OCI-LY1 (cell line): ENCODE measurements around the gene LRCH1.

Experiments used
- H2AFZ ChIP-seq: fragments of 200-600 bp; sonication (generic), shearing (Covaris generic); 2 replicates; pipeline ENCODE4 v1.6.0; 2014; ENCODE audit warnings: antibody characterized with exemption, mild to moderate bottlenecking, low read length
- H3F3A ChIP-seq: fragments of 200-600 bp; sonication (generic), shearing (Covaris generic); 2 replicates; pipeline ENCODE4 v1.6.0; 2014; ENCODE audit warnings: mild to moderate bottlenecking, antibody characterized with exemption, low read length, moderate library complexity; ENCODE audit not compliant: insufficient read depth
- H3K27ac ChIP-seq: fragments of 200-600 bp; sonication (generic); 2 replicates; pipeline ENCODE4 v1.5.1; 2014; ENCODE audit warnings: low read length, mixed run types, mild to moderate bottlenecking, low read depth; ENCODE audit not compliant: poor library complexity, severe bottlenecking
- H3K27me3 ChIP-seq: fragments of 200-600 bp; sonication (generic); 2 replicates; pipeline ENCODE4 v1.6.0; 2014; ENCODE audit warnings: antibody characterized with exemption, mild to moderate bottlenecking, low read length, moderate library complexity; ENCODE audit not compliant: insufficient read depth
- H3K36me3 ChIP-seq: fragments of 200-600 bp; sonication (generic); 2 replicates; pipeline ENCODE4 v1.6.1; 2014; ENCODE audit warnings: mild to moderate bottlenecking, antibody characterized with exemption, low read length, moderate library complexity, mixed read lengths; ENCODE audit not compliant: insufficient read depth
- H3K4me1 ChIP-seq: fragments of 200-600 bp; sonication (generic); 2 replicates; pipeline ENCODE4 v1.5.1; 2014; ENCODE audit warnings: mild to moderate bottlenecking, low read length, moderate library complexity; ENCODE audit not compliant: insufficient read depth, severe bottlenecking
- H3K4me2 ChIP-seq: fragments of 200-600 bp; sonication (generic), shearing (Covaris generic); 2 replicates; pipeline ENCODE4 v1.6.1; 2014; ENCODE audit warnings: low read length
- H3K4me3 ChIP-seq: fragments of 200-600 bp; sonication (generic); 2 replicates; pipeline ENCODE4 v1.5.1; 2014; ENCODE audit warnings: low read length, low read depth, mild to moderate bottlenecking, mixed read lengths; ENCODE audit not compliant: poor library complexity, severe bottlenecking
- H3K79me2 ChIP-seq: fragments of 200-600 bp; shearing (Covaris generic); 2 replicates; pipeline ENCODE4 v1.6.1; 2016; ENCODE audit warnings: mixed run types, low read length, mixed read lengths; ENCODE audit not compliant: insufficient read depth
- H3K9ac ChIP-seq: fragments of 200-600 bp; sonication (generic), shearing (Covaris generic); 2 replicates; pipeline ENCODE4 v1.6.1; 2014; ENCODE audit warnings: mild to moderate bottlenecking, low read length, mixed read lengths
- H3K9me2 ChIP-seq: fragments of 200-600 bp; sonication (generic), shearing (Covaris generic); 2 replicates; pipeline ENCODE4 v1.6.1; 2014; ENCODE audit warnings: low read depth, mild to moderate bottlenecking, low read length, mixed read lengths
- H3K9me3 ChIP-seq: fragments of 200-600 bp; shearing (Covaris generic); 2 replicates; pipeline ENCODE4 v1.6.1; 2014; ENCODE audit warnings: low read length, mixed read lengths
- H4K20me1 ChIP-seq: fragments of 200-600 bp; sonication (generic), shearing (Covaris generic); 2 replicates; pipeline ENCODE4 v1.6.0; 2016; ENCODE audit warnings: mild to moderate bottlenecking, low read length; ENCODE audit not compliant: insufficient read depth
- EZH2 ChIP-seq: fragments of 200-600 bp; sonication (generic), shearing (Covaris generic); IDR thresholded peaks from 2 replicates; pipeline ENCODE4 v1.8.0; 2017; ENCODE audit warnings: borderline replicate concordance, mixed run types, mild to moderate bottlenecking, antibody characterized with exemption, low read length, moderate library complexity, mixed read lengths
- TF ChIP-seq, protein P1 (sequence below): fragments of 200-600 bp; sonication (generic), shearing (Covaris generic); IDR thresholded peaks from 2 replicates; pipeline ENCODE4 v1.5.1; 2017; ENCODE audit warnings: mild to moderate bottlenecking, antibody characterized with exemption, low read length, moderate library complexity, mixed read lengths

The LRCH1 gene

GRCh38 chr13:46572752-46573431, 19.9 kb downstream of the LRCH1 start:
- H3K4me2 ChIP-seq, result no peak overlapping the region

DNA sequence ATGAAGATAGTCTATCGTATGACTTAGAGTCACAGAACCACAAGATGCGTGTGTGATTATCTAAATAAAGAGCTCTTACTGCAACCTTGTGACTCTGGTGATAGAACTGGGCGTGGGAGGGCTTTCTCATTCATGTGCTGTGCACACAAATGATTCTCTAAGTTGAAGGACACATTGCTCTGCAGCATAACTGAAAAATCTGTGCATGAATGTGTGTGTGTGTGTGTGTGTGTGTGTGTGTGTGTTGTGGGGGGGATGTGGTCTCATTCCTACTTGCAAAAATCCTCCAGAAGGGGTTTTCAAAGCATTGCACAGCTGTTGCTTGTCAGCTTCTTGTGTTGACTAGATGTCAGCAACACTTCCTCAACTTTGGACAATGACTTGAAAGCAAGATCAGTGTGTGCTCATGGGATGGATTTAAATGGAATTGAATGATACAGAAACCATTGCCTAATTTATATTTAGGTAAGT, 22.4 kb downstream of the LRCH1 start:
- H4K20me1 ChIP-seq, result peaks cover 3% of the 10 kb centered on the region; the same call in 1 of the 2 replicates
- no peaks in the 10 kb centered on the region for H3K9me3 ChIP-seq
- H3K79me2 ChIP-seq, result no peaks in the 10 kb centered on the region
- no peak overlapping the region for H3K4me2 ChIP-seq
- no peak overlapping the region for H3K9ac ChIP-seq
- H2AFZ ChIP-seq, result no peak overlapping the region
- no peaks in the 10 kb centered on the region for H3K27me3 ChIP-seq
- H3K4me3 ChIP-seq, result no peak overlapping the region
- TF ChIP-seq, protein P1, sequence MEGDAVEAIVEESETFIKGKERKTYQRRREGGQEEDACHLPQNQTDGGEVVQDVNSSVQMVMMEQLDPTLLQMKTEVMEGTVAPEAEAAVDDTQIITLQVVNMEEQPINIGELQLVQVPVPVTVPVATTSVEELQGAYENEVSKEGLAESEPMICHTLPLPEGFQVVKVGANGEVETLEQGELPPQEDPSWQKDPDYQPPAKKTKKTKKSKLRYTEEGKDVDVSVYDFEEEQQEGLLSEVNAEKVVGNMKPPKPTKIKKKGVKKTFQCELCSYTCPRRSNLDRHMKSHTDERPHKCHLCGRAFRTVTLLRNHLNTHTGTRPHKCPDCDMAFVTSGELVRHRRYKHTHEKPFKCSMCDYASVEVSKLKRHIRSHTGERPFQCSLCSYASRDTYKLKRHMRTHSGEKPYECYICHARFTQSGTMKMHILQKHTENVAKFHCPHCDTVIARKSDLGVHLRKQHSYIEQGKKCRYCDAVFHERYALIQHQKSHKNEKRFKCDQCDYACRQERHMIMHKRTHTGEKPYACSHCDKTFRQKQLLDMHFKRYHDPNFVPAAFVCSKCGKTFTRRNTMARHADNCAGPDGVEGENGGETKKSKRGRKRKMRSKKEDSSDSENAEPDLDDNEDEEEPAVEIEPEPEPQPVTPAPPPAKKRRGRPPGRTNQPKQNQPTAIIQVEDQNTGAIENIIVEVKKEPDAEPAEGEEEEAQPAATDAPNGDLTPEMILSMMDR, result no peak
- TF ChIP-seq EZH2, result no peak
- H3F3A ChIP-seq, result no peaks in the 10 kb centered on the region
- H3K27ac ChIP-seq, result no peak overlapping the region
- no peaks in the 10 kb centered on the region for H3K4me1 ChIP-seq
- H3K36me3 ChIP-seq, result peaks cover 4% of the 10 kb centered on the region; the same call in 1 of the 2 replicates
- no peaks in the 10 kb centered on the region for H3K9me2 ChIP-seq

More at GRCh38 chr13:46572752-46573431, 19.9 kb downstream of the LRCH1 start:
- no peak overlapping the region for H2AFZ ChIP-seq
- H3K27ac ChIP-seq, result no peak overlapping the region
- no peaks in the 10 kb centered on the region; the same call in 1 of the 2 replicates for H4K20me1 ChIP-seq
- no peak overlapping the region for H3K4me3 ChIP-seq
- H3K9me2 ChIP-seq, result no peaks in the 10 kb centered on the region
- no peaks in the 10 kb centered on the region for H3K9me3 ChIP-seq
- no peaks in the 10 kb centered on the region for H3K27me3 ChIP-seq
- no peaks in the 10 kb centered on the region for H3K4me1 ChIP-seq
- no peaks in the 10 kb centered on the region for H3F3A ChIP-seq
- no peak overlapping the region for H3K9ac ChIP-seq
- no peaks in the 10 kb centered on the region for H3K79me2 ChIP-seq
- H3K36me3 ChIP-seq, result peaks cover 4% of the 10 kb centered on the region; the same call in 1 of the 2 replicates
- TF ChIP-seq, protein P1, result no peak
- no peak for TF ChIP-seq EZH2

DNA sequence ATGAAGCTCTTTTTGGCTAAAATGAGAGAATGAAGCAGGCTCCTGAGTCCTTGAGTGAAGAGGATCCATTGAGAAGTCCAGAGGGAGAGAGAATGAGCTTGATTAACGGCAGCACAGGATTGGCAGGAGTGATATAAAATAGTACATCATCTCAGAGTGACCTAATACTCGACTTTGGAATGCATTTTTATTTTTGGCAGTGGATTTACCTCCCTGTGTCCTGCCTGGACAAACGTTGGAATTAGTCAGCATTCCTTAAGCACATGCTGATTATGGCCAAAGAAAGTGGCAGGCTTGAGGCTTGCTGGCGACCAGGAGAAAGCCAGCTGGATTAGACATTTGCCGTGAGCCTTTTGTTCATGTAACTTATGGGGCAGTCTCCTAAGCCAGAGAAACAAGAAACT, 22.9 kb downstream of the LRCH1 start:
- Histone ChIP-seq H3K27me3 (no peaks in the 10 kb centered on the region), H3K9me3 (no peaks in the 10 kb centered on the region), H3K4me1 (no peaks in the 10 kb centered on the region), H4K20me1 (peaks cover 3% of the 10 kb centered on the region; the same call in 1 of the 2 replicates), H2AFZ (no peak overlapping the region), H3K9me2 (no peaks in the 10 kb centered on the region), H3K4me2 (no peak overlapping the region), H3K79me2 (no peaks in the 10 kb centered on the region), H3K4me3 (no peak overlapping the region), H3K27ac (no peak overlapping the region), H3K9ac (no peak overlapping the region), H3K36me3 (peaks cover 4% of the 10 kb centered on the region; the same call in 1 of the 2 replicates), H3F3A (no peaks in the 10 kb centered on the region)
- TF ChIP-seq, protein P1, result no peak
- no peak for TF ChIP-seq EZH2
